CD14-positive monocyte (primary cell): Measurements from ENCODE around the gene GABBR2. TPM values are rescaled to one million over a fixed set of nuclear protein-coding genes. Genes with fewer than 3 reads are reported as not detected.
"Not testable (repeated sequence)": the region's sequence is repeated elsewhere in the genome, so short reads cannot be mapped to it uniquely, and the experiment has no call there.

Experiments used
- DNase-seq, 3 donors: peaks; one replicate each; pipeline ENCODE4 v3.0.0-alpha.2; 2011 to 2022
- H2AFZ ChIP-seq: 2 replicates; pipeline ENCODE4 v1.6.0; 2012; ENCODE audit warnings: mild to moderate bottlenecking, low read depth, low read length, inconsistent platforms; ENCODE audit not compliant: insufficient read depth, poor library complexity, severe bottlenecking
- H3K27ac ChIP-seq, 2 donors: 1 replicate in 1 of 2; 2 replicates in 1 of 2; pipeline ENCODE4 v1.5.1; 2012 to 2013; ENCODE audit warnings: low read length in 2 of 2, control low read depth in 1 of 2, inconsistent platforms in 1 of 2, low read depth in 1 of 2, mild to moderate bottlenecking in 1 of 2
- H3K27me3 ChIP-seq, 2 donors: one replicate each; pipeline versions ENCODE4 v1.6.0 to v1.6.1; 2011 to 2013; ENCODE audit warnings: low read length in 2 of 2; ENCODE audit not compliant: control insufficient read depth in 2 of 2, insufficient read depth in 2 of 2
- H3K36me3 ChIP-seq, 2 donors: replicated peaks in 1 of 2; 1 replicate in 1 of 2; 2 replicates in 1 of 2; pipeline versions ENCODE4 v1.5.1 to v1.6.1; 2012 to 2013; ENCODE audit warnings: low read length in 2 of 2, control low read depth in 1 of 2, inconsistent platforms in 1 of 2, mild to moderate bottlenecking in 1 of 2; ENCODE audit not compliant: insufficient read depth in 2 of 2, control insufficient read depth in 1 of 2
- H3K4me1 ChIP-seq, 2 donors: 1 replicate in 1 of 2; 2 replicates in 1 of 2; pipeline versions ENCODE4 v1.5.1 to v1.6.1; 2012 to 2013; ENCODE audit warnings: low read length in 2 of 2, control low read depth in 1 of 2, inconsistent platforms in 1 of 2, mild to moderate bottlenecking in 1 of 2, moderate library complexity in 1 of 2; ENCODE audit not compliant: insufficient read depth in 2 of 2, control insufficient read depth in 1 of 2
- H3K4me2 ChIP-seq: replicated peaks from 2 replicates; pipeline ENCODE3; 2012; ENCODE audit warnings: low read length, moderate library complexity, mild to moderate bottlenecking; ENCODE audit not compliant: poor library complexity, severe bottlenecking; ENCODE audit errors: extremely low read depth
- H3K4me3 ChIP-seq, 3 experiments: fragments of 200-600 bp in 1 of 3; sonication (generic) in 1 of 3; replicated peaks in 1 of 3; 1 replicate in 2 of 3; 2 replicates in 1 of 3; pipeline ENCODE4 v1.5.1; 2011 to 2013; ENCODE audit warnings: low read length in 3 of 3, mild to moderate bottlenecking in 3 of 3, control low read depth in 2 of 3, low read depth in 2 of 3, inconsistent platforms in 1 of 3, moderate library complexity in 1 of 3
- H3K79me2 ChIP-seq: 2 replicates; pipeline ENCODE4 v1.6.0; 2012; ENCODE audit warnings: mild to moderate bottlenecking, control low read depth, inconsistent platforms, low read length, moderate library complexity; ENCODE audit not compliant: insufficient read depth
- H3K9ac ChIP-seq: 2 replicates; pipeline ENCODE4 v1.6.0; 2017; ENCODE audit warnings: low read length, mild to moderate bottlenecking; ENCODE audit not compliant: insufficient read depth, poor library complexity, severe bottlenecking
- H3K9me3 ChIP-seq, 2 donors: replicated peaks in 1 of 2; 1 replicate in 1 of 2; 2 replicates in 1 of 2; pipeline versions ENCODE4 v1.5.1 to v1.6.1; 2012 to 2013; ENCODE audit warnings: low read length in 2 of 2, control low read depth in 1 of 2; ENCODE audit not compliant: control insufficient read depth in 1 of 2, insufficient read depth in 1 of 2
- H4K20me1 ChIP-seq: 2 replicates; pipeline ENCODE4 v1.6.0; 2012; ENCODE audit warnings: mild to moderate bottlenecking, low read length, control low read depth, moderate library complexity; ENCODE audit not compliant: insufficient read depth
- H3K27ac Mint-ChIP-seq, 7 donors: one replicate each; pipeline ENCODE4 v1.8.0; 2020; ENCODE audit warnings: mild to moderate bottlenecking in 7 of 7, mixed read lengths in 7 of 7, moderate library complexity in 6 of 7, inconsistent platforms in 2 of 7
- H3K27me3 Mint-ChIP-seq, 3 donors: one replicate each; pipeline ENCODE4 v1.8.0; 2021 to 2022; ENCODE audit warnings: low read depth in 3 of 3, mild to moderate bottlenecking in 3 of 3, mixed read lengths in 3 of 3, moderate library complexity in 3 of 3, inconsistent platforms in 1 of 3
- H3K36me3 Mint-ChIP-seq, 2 donors: one replicate each; pipeline ENCODE4 v1.8.0; 2020; ENCODE audit warnings: mixed read lengths in 2 of 2, inconsistent platforms in 1 of 2, mild to moderate bottlenecking in 1 of 2
- H3K4me1 Mint-ChIP-seq: one replicate; pipeline ENCODE4 v1.8.0; 2020; ENCODE audit warnings: mild to moderate bottlenecking, mixed read lengths
- H3K4me3 Mint-ChIP-seq, 2 donors: one replicate each; pipeline ENCODE4 v1.8.0; 2020; ENCODE audit warnings: mild to moderate bottlenecking in 2 of 2, mixed read lengths in 2 of 2, moderate library complexity in 1 of 2
- H3K9me3 Mint-ChIP-seq, 7 donors: one replicate each; pipeline ENCODE4 v1.8.0; 2020 to 2022; ENCODE audit warnings: mixed read lengths in 7 of 7, mild to moderate bottlenecking in 6 of 7, moderate library complexity in 6 of 7, inconsistent platforms in 2 of 7
- WGBS: methylation state at CpG from one replicate; pipeline ENCODE4 v1.1.5; 2013; ENCODE audit warnings: missing lambda C conversion rate; ENCODE audit not compliant: insufficient coverage; 5-methylcytosine and 5-hydroxymethylcytosine counted together
- intact Hi-C, 2 donors: fragments of 100-400 bp; cut with micrococcal nuclease; formaldehyde crosslinking; loops; one replicate each; pipeline versions ENCODE4 v1.15.0 to v1.15.1; 2023
- polyA plus RNA-seq, 3 donors: library from polyadenylated mRNA; depleted of rRNA in 1 of 3; unstranded in 2 of 3; stranded (reverse) in 1 of 3; fragments of 300-500 nt in 2 of 3; fragments of >200 nt in 1 of 3; fragmentation: Illumina TruSeq in 2 of 3; gene quantifications; 1 replicate in 2 of 3; 2 replicates in 1 of 3; pipeline ENCODE4 v1.2.3, GENCODE V29; 2012 to 2021
- TF ChIP-seq, protein P1 (sequence below): fragments of 200-600 bp; IDR thresholded peaks from one replicate; pipeline ENCODE4 v1.8.0; 2022; ENCODE audit warnings: antibody characterized with exemption, mild to moderate bottlenecking

GABBR2 gene
- polyA plus RNA-seq, 3 donors: not detected

DNA sequence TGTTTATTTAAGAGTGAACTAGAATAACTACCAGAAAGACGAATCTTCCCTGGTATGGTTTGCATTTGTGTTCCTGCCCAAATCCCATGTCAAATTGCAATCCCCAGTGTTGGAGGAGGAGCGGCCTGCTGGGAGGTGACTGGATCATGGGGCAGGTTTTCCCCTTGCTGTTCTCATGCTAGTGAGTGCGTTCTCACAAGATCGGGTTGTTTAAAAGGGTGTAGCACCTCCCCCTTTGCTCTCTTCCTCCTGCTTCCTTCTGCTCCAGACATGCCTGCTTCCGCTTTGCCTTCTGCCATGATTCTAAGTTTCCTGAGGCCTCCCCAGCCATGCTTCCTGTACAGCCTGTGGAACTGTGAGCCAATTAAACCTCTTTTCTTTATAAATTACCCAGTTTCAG, 242.9 kb downstream of the GABBR2 start:
- peaks cover 13 to 18% of the 10 kb centered on the region in 2 donors for H3K9me3 ChIP-seq
- no peak overlapping the region for H3K4me3 ChIP-seq
- H3K27ac Mint-ChIP-seq: no peak overlapping the region
- H3K4me1 ChIP-seq: no peaks in the 10 kb centered on the region
- H3K27me3 Mint-ChIP-seq: peaks cover 0 to 6% (median 3%) of the 10 kb centered on the region in 3 donors
- no peaks in the 10 kb centered on the region for H3K79me2 ChIP-seq
- no peak overlapping the region for H3K4me3 Mint-ChIP-seq
- no peaks in the 10 kb centered on the region for H3K4me1 Mint-ChIP-seq
- H3K36me3 Mint-ChIP-seq: no peaks in the 10 kb centered on the region
- intact Hi-C loops: no loop called here
- no peaks in the 10 kb centered on the region for H4K20me1 ChIP-seq
- 93% methylated on average over 2 of the region's 5 CpGs for WGBS
- H3K36me3 ChIP-seq: no peaks in the 10 kb centered on the region
- no peaks in the 10 kb centered on the region for H3K27me3 ChIP-seq
- TF ChIP-seq, protein P1, sequence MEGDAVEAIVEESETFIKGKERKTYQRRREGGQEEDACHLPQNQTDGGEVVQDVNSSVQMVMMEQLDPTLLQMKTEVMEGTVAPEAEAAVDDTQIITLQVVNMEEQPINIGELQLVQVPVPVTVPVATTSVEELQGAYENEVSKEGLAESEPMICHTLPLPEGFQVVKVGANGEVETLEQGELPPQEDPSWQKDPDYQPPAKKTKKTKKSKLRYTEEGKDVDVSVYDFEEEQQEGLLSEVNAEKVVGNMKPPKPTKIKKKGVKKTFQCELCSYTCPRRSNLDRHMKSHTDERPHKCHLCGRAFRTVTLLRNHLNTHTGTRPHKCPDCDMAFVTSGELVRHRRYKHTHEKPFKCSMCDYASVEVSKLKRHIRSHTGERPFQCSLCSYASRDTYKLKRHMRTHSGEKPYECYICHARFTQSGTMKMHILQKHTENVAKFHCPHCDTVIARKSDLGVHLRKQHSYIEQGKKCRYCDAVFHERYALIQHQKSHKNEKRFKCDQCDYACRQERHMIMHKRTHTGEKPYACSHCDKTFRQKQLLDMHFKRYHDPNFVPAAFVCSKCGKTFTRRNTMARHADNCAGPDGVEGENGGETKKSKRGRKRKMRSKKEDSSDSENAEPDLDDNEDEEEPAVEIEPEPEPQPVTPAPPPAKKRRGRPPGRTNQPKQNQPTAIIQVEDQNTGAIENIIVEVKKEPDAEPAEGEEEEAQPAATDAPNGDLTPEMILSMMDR: no peak
- no peak for DNase-seq
- no peak overlapping the region for H3K4me2 ChIP-seq
- no peak overlapping the region for H3K9ac ChIP-seq
- H3K9me3 Mint-ChIP-seq: peaks cover 14 to 44% (median 28%) of the 10 kb centered on the region in 7 donors
- H3K27ac ChIP-seq: no peak overlapping the region
- no peak overlapping the region for H2AFZ ChIP-seq

GRCh38 chr9:98464156-98464690, 244.5 kb downstream of the GABBR2 start:
- H3K4me1 ChIP-seq, H3K79me2 ChIP-seq, H3K9ac ChIP-seq, intact Hi-C loops, H3K36me3 Mint-ChIP-seq, H3K36me3 ChIP-seq, H3K4me2 ChIP-seq, H3K27me3 ChIP-seq, H3K4me1 Mint-ChIP-seq, H3K27ac ChIP-seq, H3K4me3 ChIP-seq, H4K20me1 ChIP-seq, H2AFZ ChIP-seq, H3K27me3 Mint-ChIP-seq, H3K4me3 Mint-ChIP-seq, H3K27ac Mint-ChIP-seq, DNase-seq: not testable (repeated sequence)
- peaks cover 23 to 58% (median 39%) of the 10 kb centered on the region in 7 donors for H3K9me3 Mint-ChIP-seq
- WGBS: 97% methylated on average over 18 of the region's 30 CpGs
- H3K9me3 ChIP-seq: peaks cover 18 to 24% of the 10 kb centered on the region in 2 donors
